Ascending aorta (tissue), 2 donors: Measurements from ENCODE around the gene C16orf87. TPM values are rescaled to one million over a fixed set of nuclear protein-coding genes. Genes with fewer than 3 reads are reported as not detected.
"Not testable (repeated sequence)": the region's sequence is repeated elsewhere in the genome, so short reads cannot be mapped to it uniquely, and the experiment has no call there.

Source experiments
- DNase-seq, 2 donors: peaks; one replicate each; pipeline ENCODE4 v3.0.0-alpha.2; 2019; ENCODE audit warnings: low spot score in 2 of 2
- H3K27ac ChIP-seq, 2 donors: fragments of 200-600 bp; sonication (generic); one replicate each; pipeline ENCODE4 v1.5.1; 2016 to 2017; ENCODE audit warnings: mild to moderate bottlenecking in 1 of 2
- H3K27me3 ChIP-seq: fragments of 200-600 bp; sonication (generic); one replicate; pipeline ENCODE4 v1.5.1; 2017
- H3K36me3 ChIP-seq, 2 donors: fragments of 200-600 bp; sonication (generic); one replicate each; pipeline ENCODE4 v1.5.1; 2016
- H3K4me1 ChIP-seq, 2 donors: fragments of 200-600 bp; sonication (generic); one replicate each; pipeline ENCODE4 v1.5.1; 2016 to 2017; ENCODE audit warnings: mild to moderate bottlenecking in 1 of 2
- H3K4me3 ChIP-seq, 2 donors: fragments of 200-600 bp; sonication (generic); one replicate each; pipeline ENCODE4 v1.5.1; 2016 to 2017; ENCODE audit warnings: mild to moderate bottlenecking in 1 of 2
- H3K9me3 ChIP-seq, 2 donors: fragments of 200-600 bp; sonication (generic); one replicate each; pipeline ENCODE4 v1.5.1; 2016
- intact Hi-C: fragments of 100-400 bp; cut with DNase I; formaldehyde crosslinking; loops from one replicate; pipeline ENCODE4 v1.15.1; 2023
- total RNA-seq: library from RNA; depleted of rRNA; stranded (reverse); fragments of >200 nt; gene quantifications from one replicate; pipeline ENCODE4 v1.1.0, GENCODE V29; 2016
- TF ChIP-seq, protein P1 (sequence below), 3 experiments: fragments of 200-600 bp in 2 of 3; fragments of 450-650 bp in 1 of 3; sonication (generic) in 2 of 3; IDR thresholded peaks; one replicate each; pipeline ENCODE4 v1.5.1; 2016 to 2019; ENCODE audit warnings: antibody characterized with exemption in 3 of 3, mild to moderate bottlenecking in 1 of 3, moderate library complexity in 1 of 3

C16orf87 gene, protein sequence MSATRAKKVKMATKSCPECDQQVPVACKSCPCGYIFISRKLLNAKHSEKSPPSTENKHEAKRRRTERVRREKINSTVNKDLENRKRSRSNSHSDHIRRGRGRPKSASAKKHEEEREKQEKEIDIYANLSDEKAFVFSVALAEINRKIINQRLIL
- total RNA-seq = under 0.01 TPM

DNA sequence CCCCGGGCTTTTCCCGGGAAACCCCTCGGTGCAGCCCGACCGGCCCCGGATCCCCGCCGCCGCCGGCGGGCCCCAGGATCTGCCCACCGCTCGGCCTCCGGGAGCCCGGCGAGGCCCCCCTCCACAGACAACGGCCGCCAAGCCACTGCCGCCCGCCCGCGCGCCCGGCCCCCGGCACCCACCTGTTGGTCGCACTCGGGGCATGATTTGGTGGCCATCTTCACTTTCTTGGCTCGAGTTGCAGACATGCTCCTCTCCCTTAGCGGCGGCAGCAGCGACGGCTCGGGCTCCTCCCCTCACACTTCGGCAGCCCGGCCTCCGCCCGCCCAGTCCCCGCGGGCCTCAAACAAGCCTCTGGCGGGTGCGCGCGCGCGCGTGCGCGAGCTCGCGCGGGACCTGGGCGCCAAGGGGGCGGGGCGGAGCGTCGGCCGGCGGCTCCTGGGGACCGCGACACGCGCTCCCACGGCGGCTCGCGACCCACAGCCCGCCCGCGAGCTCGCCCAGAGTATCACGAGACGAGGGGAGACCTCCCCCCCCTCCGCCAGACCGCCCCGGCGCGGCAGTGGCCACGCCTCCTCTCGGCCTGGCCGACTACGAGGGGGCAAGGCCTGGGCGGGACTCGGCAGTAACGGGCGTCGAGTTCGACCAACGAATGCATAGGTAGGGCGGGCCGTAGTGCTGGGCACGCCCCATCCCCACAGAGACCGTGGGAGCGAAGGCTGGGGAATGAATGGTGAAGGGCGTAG is at the start of gene C16orf87:
Gene C16orf87 (minus strand): TSS at position 279 of the 746 bp plus-strand sequence. CDS start 31 bp downstream, at position 248.
- H3K9me3 ChIP-seq = no peaks in the 10 kb centered on the region
- DNase-seq = peak; percentile 80 to 94
- H3K36me3 ChIP-seq = no peaks in the 10 kb centered on the region
- intact Hi-C loops = loop anchor here (1.0 to 5.0 kb wide), 6 partner anchors 42 to 1781 kb away; partner anchors contain the start of genes DNAJA2, GPT2, N4BP1 and ORC6
- peak within 1 kb of the TSS; percentile 90 to 94 for H3K4me3 ChIP-seq
- H3K4me1 ChIP-seq = peaks cover 2 to 5% of the 10 kb centered on the region in 2 donors
- H3K27me3 ChIP-seq = no peaks in the 10 kb centered on the region
- TF ChIP-seq, protein P1, sequence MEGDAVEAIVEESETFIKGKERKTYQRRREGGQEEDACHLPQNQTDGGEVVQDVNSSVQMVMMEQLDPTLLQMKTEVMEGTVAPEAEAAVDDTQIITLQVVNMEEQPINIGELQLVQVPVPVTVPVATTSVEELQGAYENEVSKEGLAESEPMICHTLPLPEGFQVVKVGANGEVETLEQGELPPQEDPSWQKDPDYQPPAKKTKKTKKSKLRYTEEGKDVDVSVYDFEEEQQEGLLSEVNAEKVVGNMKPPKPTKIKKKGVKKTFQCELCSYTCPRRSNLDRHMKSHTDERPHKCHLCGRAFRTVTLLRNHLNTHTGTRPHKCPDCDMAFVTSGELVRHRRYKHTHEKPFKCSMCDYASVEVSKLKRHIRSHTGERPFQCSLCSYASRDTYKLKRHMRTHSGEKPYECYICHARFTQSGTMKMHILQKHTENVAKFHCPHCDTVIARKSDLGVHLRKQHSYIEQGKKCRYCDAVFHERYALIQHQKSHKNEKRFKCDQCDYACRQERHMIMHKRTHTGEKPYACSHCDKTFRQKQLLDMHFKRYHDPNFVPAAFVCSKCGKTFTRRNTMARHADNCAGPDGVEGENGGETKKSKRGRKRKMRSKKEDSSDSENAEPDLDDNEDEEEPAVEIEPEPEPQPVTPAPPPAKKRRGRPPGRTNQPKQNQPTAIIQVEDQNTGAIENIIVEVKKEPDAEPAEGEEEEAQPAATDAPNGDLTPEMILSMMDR (IDR thresholded peaks at IDR 0.05) = no peak
- H3K27ac ChIP-seq = peak within 1 kb of the TSS; percentile 72 to 94

DNA sequence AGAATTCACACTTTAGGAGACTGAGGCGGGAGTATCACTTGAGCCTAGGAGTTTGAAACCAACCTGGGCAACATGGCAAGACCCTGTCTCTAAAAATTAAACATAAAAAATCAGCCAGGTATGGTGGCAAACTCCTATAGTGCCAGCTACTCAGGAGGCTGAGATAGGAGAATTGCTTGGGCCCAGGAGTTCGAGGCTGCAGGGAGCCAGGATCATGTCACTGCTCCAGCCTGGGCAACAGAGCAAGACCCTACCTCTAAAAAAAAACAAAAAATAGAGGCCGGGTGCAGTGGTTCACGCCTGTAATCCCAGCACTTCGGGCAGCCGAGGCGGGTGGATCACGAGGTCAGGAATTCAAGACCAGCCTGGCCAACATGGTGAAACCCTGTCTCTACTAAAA is 44.3 kb upstream of the C16orf87 start:
- intact Hi-C loops = no loop called here
- Histone ChIP-seq H3K9me3 (no peaks in the 10 kb centered on the region), H3K4me3 (no peak overlapping the region), H3K4me1 (no peaks in the 10 kb centered on the region), H3K27me3 (no peaks in the 10 kb centered on the region), H3K36me3 (no peaks in the 10 kb centered on the region), H3K27ac (no peak overlapping the region)
- no peak for DNase-seq
- TF ChIP-seq, protein P1 (IDR thresholded peaks at IDR 0.05) = no peak

DNA sequence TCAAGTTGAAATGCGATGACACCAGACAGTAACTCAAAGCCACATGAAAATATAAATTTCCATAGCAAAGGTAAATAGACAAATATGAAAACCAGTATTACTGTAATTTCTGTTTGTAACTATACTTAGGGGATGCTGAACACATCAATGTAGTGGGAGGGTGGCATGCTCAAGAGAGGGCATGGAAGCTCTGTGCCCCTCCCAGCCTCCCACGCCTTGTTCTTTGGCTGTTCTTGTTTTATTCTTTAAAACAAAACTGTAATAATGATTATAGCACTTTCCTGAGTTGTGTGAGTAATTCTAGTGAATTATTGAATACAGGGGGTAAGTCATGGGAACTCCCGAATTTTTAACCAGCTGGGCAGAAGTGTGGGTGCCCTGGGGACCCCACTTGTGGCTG is 42.2 kb upstream of the C16orf87 start:
- H3K27ac ChIP-seq = no peak overlapping the region
- no peaks in the 10 kb centered on the region for H3K36me3 ChIP-seq
- no peaks in the 10 kb centered on the region for H3K27me3 ChIP-seq
- no peak for DNase-seq
- TF ChIP-seq, protein P1 (IDR thresholded peaks at IDR 0.05) = no peak
- H3K9me3 ChIP-seq = no peaks in the 10 kb centered on the region
- intact Hi-C loops = no loop called here
- no peaks in the 10 kb centered on the region for H3K4me1 ChIP-seq
- no peak overlapping the region for H3K4me3 ChIP-seq

DNA sequence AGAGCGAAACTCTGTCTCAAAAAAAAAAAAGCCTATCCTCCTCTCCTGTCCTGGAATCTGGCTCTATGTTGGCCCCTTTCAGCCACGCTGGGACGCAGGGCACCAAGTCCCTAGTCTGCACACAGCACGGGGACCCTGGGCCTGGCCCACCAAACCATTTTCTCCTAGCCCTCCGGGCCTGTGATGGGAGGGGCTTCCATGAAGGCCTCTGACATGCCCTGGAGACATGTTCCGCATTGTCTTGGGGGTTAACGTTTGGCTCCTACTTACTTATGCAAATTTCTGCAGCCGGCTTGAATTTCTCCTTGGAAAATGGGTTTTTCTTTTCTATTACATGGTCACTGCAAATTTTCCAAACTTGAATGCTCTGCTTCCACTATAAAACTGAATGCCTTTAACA is 40.6 kb upstream of the C16orf87 start:
- no peaks in the 10 kb centered on the region for H3K36me3 ChIP-seq
- no peaks in the 10 kb centered on the region for H3K27me3 ChIP-seq
- intact Hi-C loops = no loop called here
- TF ChIP-seq, protein P1 (IDR thresholded peaks at IDR 0.05) = no peak
- no peaks in the 10 kb centered on the region for H3K9me3 ChIP-seq
- H3K4me3 ChIP-seq = no peak overlapping the region
- no peak for DNase-seq
- no peak overlapping the region for H3K27ac ChIP-seq
- no peaks in the 10 kb centered on the region for H3K4me1 ChIP-seq

DNA sequence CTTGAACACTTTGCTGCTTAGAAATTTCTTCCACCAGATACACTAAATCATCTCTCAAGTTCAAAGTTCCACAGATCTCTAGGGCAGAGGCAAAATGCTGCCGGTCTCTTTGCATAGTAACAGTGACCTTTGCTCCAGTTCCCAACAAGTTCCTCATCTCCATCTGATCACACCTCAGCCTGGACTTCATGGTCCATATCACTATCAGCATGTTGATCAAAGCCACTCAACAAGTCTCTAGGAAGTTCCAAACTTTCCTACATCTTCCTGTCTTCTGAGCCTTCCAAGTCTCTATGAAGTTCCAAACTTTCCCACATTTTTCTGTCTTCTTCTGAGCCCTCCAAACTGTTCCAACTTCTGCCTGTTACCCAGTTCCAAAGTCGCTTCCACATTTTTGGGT is 37.9 kb upstream of the C16orf87 start:
- intact Hi-C loops, DNase-seq, H3K4me3 ChIP-seq, H3K27me3 ChIP-seq, H3K9me3 ChIP-seq, H3K4me1 ChIP-seq, H3K27ac ChIP-seq, H3K36me3 ChIP-seq: not testable (repeated sequence)

DNA sequence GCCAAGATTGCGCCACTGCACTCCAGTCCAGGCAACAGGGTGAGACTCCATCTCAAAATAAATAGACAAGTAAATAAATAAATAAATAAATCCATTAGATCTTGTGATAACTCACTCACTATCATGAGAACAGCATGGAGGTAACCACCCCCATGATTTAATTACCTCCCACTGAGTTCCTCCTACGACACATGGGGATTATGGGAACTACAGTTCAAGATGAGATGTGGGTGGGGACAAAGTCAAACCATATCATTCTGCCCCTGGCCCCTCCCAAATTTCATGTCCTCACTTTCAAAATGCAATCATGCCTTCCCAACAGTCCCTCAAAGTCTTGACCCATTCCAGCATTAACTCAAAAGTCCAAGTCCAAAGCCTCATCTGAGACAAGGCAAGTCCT is 36.5 kb upstream of the C16orf87 start:
- intact Hi-C loops, H3K36me3 ChIP-seq, H3K27ac ChIP-seq, H3K9me3 ChIP-seq, H3K4me3 ChIP-seq, DNase-seq, H3K4me1 ChIP-seq, H3K27me3 ChIP-seq: not testable (repeated sequence)
